Measurements from ENCODE around the gene OFD1. TPM values are rescaled to one million over a fixed set of nuclear protein-coding genes. Genes with fewer than 3 reads are reported as not detected.

Gene OFD1
- total RNA-seq, 4 donors from 2014 or later: 12.7 to 26.1 (median 20.6) TPM

DNA sequence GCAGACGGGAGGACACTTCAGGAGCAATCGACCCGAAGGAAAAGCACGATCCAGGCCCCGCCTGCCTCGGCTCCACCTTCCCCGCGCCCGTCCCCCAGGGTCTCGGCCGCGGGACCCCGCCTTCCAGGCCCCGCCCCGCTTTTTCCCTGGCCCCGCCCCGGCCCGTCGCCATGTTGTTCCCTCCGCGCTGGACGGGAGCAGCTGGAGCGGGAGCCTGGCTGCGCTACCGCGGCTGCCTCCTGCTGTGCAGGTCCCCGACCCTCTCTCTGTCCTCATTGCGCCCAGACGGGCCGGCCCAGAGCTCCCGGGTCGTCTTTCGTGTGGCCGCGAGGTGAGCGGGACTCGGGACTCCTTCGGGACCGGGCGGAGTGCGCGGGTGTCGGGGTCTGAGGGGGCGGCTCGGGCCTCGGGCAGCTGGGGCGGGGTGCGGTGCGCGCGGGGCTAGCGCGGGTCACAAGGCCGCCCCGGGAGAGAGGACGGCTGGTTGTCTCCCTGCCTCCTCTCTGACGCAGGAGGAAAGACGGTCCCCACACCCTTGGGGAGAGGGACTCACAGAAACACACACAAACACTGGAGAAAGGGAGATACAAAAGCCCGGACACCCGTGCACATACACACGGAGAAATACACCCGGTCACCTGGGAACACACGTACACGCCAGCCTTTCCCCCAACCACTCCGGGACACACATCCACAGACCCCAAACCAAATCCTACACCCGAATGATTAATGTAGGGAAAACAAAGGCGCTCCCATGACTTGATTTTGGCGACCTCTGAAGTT, 45.4 kb upstream of the OFD1 start, which contains the start of gene RAB9A:
Gene RAB9A (plus strand): TSS at position 171 of the 783 bp plus-strand sequence. CDS start 19,619 bp downstream, outside the sequence.
- Histone ChIP-seq H3K36me3 (no peaks in the 10 kb centered on the region), H3K4me3 (peak within 1 kb of the TSS; percentile 70 to 79 (median 75)), H3K4me1 (peaks cover 8 to 43% (median 8%) of the 10 kb centered on the region in 3 donors), H3K9me3 (no peaks in the 10 kb centered on the region), H3K27ac (peak within 1 kb of the TSS; percentile 91 to 98 (median 94)), H3K27me3 (peaks cover 0 to 5% (median 0%) of the 10 kb centered on the region in 4 donors)
- DNase-seq: no peak
- WGBS, 2 donors: 1 to 3% methylated on average over 14 to 18 of the region's 68 CpGs
- intact Hi-C loops (cut with DNase I): no loop called here
- peak in 2 of 4 donors; percentile 78 to 94 for TF ChIP-seq POLR2A (IDR thresholded peaks at IDR 0.05)
- TF ChIP-seq, protein P1, sequence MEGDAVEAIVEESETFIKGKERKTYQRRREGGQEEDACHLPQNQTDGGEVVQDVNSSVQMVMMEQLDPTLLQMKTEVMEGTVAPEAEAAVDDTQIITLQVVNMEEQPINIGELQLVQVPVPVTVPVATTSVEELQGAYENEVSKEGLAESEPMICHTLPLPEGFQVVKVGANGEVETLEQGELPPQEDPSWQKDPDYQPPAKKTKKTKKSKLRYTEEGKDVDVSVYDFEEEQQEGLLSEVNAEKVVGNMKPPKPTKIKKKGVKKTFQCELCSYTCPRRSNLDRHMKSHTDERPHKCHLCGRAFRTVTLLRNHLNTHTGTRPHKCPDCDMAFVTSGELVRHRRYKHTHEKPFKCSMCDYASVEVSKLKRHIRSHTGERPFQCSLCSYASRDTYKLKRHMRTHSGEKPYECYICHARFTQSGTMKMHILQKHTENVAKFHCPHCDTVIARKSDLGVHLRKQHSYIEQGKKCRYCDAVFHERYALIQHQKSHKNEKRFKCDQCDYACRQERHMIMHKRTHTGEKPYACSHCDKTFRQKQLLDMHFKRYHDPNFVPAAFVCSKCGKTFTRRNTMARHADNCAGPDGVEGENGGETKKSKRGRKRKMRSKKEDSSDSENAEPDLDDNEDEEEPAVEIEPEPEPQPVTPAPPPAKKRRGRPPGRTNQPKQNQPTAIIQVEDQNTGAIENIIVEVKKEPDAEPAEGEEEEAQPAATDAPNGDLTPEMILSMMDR (IDR thresholded peaks at IDR 0.05): no peak

- peaks cover 8 to 50% (median 12%) of the 10 kb centered on the region in 3 donors for H3K4me1 ChIP-seq
- 0 to 14% methylated on average over 10 to 16 of the region's 16 CpGs for WGBS, 2 donors
Observed at GRCh38 chrX:13689741-13690211, 44.8 kb upstream of the OFD1 start.

GRCh38 chrX:13690836-13691235, 43.7 kb upstream of the OFD1 start:
- Histone ChIP-seq H3K9me3 (no peaks in the 10 kb centered on the region), H3K4me1 (peaks cover 8 to 60% (median 12%) of the 10 kb centered on the region in 3 donors), H3K4me3 (peak overlapping the region in 3 of 4 donors; percentile 70 to 79 (median 74)), H3K27ac (peak overlapping the region in 1 of 4 donors; percentile 91), H3K36me3 (no peaks in the 10 kb centered on the region), H3K27me3 (peaks cover 0 to 5% (median 0%) of the 10 kb centered on the region in 4 donors)
- WGBS, 2 donors: 15 to 52% methylated on average over 1 to 3 of the region's 3 CpGs
- no peak for TF ChIP-seq POLR2A (IDR thresholded peaks at IDR 0.05)
- DNase-seq: no peak
- intact Hi-C loops (cut with DNase I): no loop called here

More at GRCh38 chrX:13689741-13690211, 44.8 kb upstream of the OFD1 start:
- no peak for TF ChIP-seq POLR2A (IDR thresholded peaks at IDR 0.05)
- TF ChIP-seq, protein P1 (IDR thresholded peaks at IDR 0.05): no peak
- DNase-seq: no peak
- Histone ChIP-seq H3K27me3 (peaks cover 0 to 5% (median 0%) of the 10 kb centered on the region in 4 donors), H3K9me3 (no peaks in the 10 kb centered on the region), H3K4me3 (peak overlapping the region; percentile 70 to 79 (median 75)), H3K27ac (peak overlapping the region; percentile 91 to 98 (median 94)), H3K36me3 (no peaks in the 10 kb centered on the region)
- intact Hi-C loops (cut with DNase I): no loop called here

DNA sequence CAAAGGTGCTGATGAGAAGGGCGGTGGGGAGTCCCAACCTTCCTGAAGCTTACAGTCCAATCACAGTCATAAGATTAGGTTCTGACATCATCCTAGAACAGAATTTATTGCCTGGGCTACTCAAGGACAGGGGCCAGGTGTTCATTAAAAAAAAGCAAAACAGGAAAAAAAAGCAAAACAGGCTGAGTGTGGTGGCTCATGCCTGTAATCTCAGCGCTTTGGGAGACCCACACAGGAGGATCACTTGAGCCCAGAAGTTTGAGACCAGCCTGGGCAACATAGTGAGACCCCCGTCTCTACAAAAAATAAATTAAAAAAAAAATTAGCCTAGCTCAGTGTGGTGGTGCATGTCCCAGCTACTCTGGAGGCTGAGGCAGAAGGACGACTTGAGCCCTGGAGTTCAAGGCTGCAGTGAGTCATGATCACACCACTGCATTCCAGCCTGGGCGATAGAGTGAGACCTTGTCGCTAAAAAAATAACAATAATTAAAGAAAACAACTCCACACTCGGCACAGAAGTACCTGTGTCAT, 42.6 kb upstream of the OFD1 start:
- no peak for TF ChIP-seq POLR2A (IDR thresholded peaks at IDR 0.05)
- TF ChIP-seq, protein P1 (IDR thresholded peaks at IDR 0.05): no peak
- H3K27ac ChIP-seq: peak overlapping the region in 3 of 4 donors; percentile 18 to 74 (median 62)
- intact Hi-C loops (cut with DNase I): no loop called here
- peaks cover 8 to 64% (median 12%) of the 10 kb centered on the region in 3 donors for H3K4me1 ChIP-seq
- 70 to 75% methylated on average over 5 to 7 of the region's 7 CpGs for WGBS, 2 donors
- H3K4me3 ChIP-seq: no peak overlapping the region
- no peaks in the 10 kb centered on the region for H3K36me3 ChIP-seq
- peaks cover 0 to 5% (median 0%) of the 10 kb centered on the region in 4 donors for H3K27me3 ChIP-seq
- no peak for DNase-seq
- no peaks in the 10 kb centered on the region for H3K9me3 ChIP-seq

DNA sequence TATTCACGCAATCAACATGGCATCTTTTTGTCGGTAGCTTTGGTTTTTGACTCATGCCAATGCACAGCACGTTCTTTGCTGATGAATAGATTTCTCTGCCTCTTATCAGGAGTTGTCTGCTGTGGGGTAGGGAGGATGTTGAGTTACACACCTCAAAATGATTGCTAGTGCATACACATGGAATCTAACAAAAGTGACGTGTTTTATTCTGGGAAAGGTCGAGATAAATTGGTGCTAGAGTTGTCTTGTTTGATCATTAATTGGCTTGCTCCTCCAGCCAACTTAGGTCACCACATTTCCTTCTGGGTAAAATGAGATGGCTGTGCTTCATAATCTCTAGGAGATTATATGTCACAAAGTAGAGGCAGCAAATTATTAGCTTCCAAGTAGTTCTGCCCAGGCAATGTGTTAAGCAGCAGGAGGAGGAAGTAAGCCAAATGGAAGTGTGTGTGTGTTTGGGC, 41.7 kb upstream of the OFD1 start:
- peaks cover 0 to 5% (median 0%) of the 10 kb centered on the region in 4 donors for H3K27me3 ChIP-seq
- peaks cover 8 to 64% (median 12%) of the 10 kb centered on the region in 3 donors for H3K4me1 ChIP-seq

More for the DNA sequence above, 41.7 kb upstream of the OFD1 start:
- no peaks in the 10 kb centered on the region for H3K36me3 ChIP-seq
- DNase-seq: no peak
- no peak for TF ChIP-seq POLR2A (IDR thresholded peaks at IDR 0.05)
- TF ChIP-seq, protein P1 (IDR thresholded peaks at IDR 0.05): no peak
- peak overlapping the region; percentile 27 to 74 (median 65) for H3K27ac ChIP-seq
- WGBS, 2 donors: 57 to 63% methylated on average over 4 to 5 of the region's 5 CpGs
- intact Hi-C loops (cut with DNase I): no loop called here
- H3K4me3 ChIP-seq: no peak overlapping the region
- no peaks in the 10 kb centered on the region for H3K9me3 ChIP-seq

Data from esophagus squamous epithelium (tissue), 5 donors.